Measurements from ENCODE around the gene SPINT4. TPM values are rescaled to one million over a fixed set of nuclear protein-coding genes. Genes with fewer than 3 reads are reported as not detected.

The SPINT4 gene
- polyA plus RNA-seq (2012; ENCODE audit: insufficient read length, low read depth) = not detected

- TF ChIP-seq POLR2AphosphoS5 (IDR thresholded peaks at IDR 0.05; ENCODE audit: low read depth, low read length) (no peak), REST (IDR thresholded peaks at IDR 0.05; ENCODE audit: insufficient read depth in 1 of 2, low read depth in 2 of 2, low read length in 2 of 2) (no peak), FOXP2 (optimal IDR thresholded peaks at IDR 0.05; ENCODE audit: borderline replicate concordance, extremely low read depth, extremely low read length, insufficient read depth) (no peak), TAF1 (IDR thresholded peaks at IDR 0.05; ENCODE audit: borderline replicate concordance, insufficient read depth, low read length) (no peak), SIN3A (IDR thresholded peaks at IDR 0.05; ENCODE audit: borderline replicate concordance, insufficient read depth, low read length) (no peak)
Observed at GRCh38 chr20:45722047-45722446, at the start of gene SPINT4. TSS of gene SPINT4 (plus strand) at chr20:45722347. CDS start at chr20:45722368, 21 bp downstream.

- no peak for TF ChIP-seq FOXP2 (optimal IDR thresholded peaks at IDR 0.05; ENCODE audit: borderline replicate concordance, extremely low read depth, extremely low read length, insufficient read depth)
Observed at GRCh38 chr20:45672765-45673164, 49.4 kb upstream of the SPINT4 start.

- TF ChIP-seq SIN3A (IDR thresholded peaks at IDR 0.05; ENCODE audit: borderline replicate concordance, insufficient read depth, low read length) (no peak), FOXP2 (optimal IDR thresholded peaks at IDR 0.05; ENCODE audit: borderline replicate concordance, extremely low read depth, extremely low read length, insufficient read depth) (no peak), POLR2AphosphoS5 (IDR thresholded peaks at IDR 0.05; ENCODE audit: low read depth, low read length) (no peak), TAF1 (IDR thresholded peaks at IDR 0.05; ENCODE audit: borderline replicate concordance, insufficient read depth, low read length) (no peak), REST (IDR thresholded peaks at IDR 0.05; ENCODE audit: insufficient read depth in 1 of 2, low read depth in 2 of 2, low read length in 2 of 2) (no peak)
Observed at GRCh38 chr20:45679650-45680049, 42.5 kb upstream of the SPINT4 start.

GRCh38 chr20:45685896-45686295 lies 36.3 kb upstream of the SPINT4 start:
- no peak for TF ChIP-seq TAF1 (IDR thresholded peaks at IDR 0.05; ENCODE audit: borderline replicate concordance, insufficient read depth, low read length)
- no peak for TF ChIP-seq SIN3A (IDR thresholded peaks at IDR 0.05; ENCODE audit: borderline replicate concordance, insufficient read depth, low read length)
- TF ChIP-seq REST (IDR thresholded peaks at IDR 0.05; ENCODE audit: insufficient read depth in 1 of 2, low read depth in 2 of 2, low read length in 2 of 2) = no peak
- TF ChIP-seq POLR2AphosphoS5 (IDR thresholded peaks at IDR 0.05; ENCODE audit: low read depth, low read length) = no peak
- no peak for TF ChIP-seq FOXP2 (optimal IDR thresholded peaks at IDR 0.05; ENCODE audit: borderline replicate concordance, extremely low read depth, extremely low read length, insufficient read depth)

GRCh38 chr20:45695496-45695895 lies 26.7 kb upstream of the SPINT4 start:
- TF ChIP-seq REST (IDR thresholded peaks at IDR 0.05; ENCODE audit: insufficient read depth in 1 of 2, low read depth in 2 of 2, low read length in 2 of 2) (no peak), TAF1 (IDR thresholded peaks at IDR 0.05; ENCODE audit: borderline replicate concordance, insufficient read depth, low read length) (no peak), SIN3A (IDR thresholded peaks at IDR 0.05; ENCODE audit: borderline replicate concordance, insufficient read depth, low read length) (no peak), FOXP2 (optimal IDR thresholded peaks at IDR 0.05; ENCODE audit: borderline replicate concordance, extremely low read depth, extremely low read length, insufficient read depth) (no peak), POLR2AphosphoS5 (IDR thresholded peaks at IDR 0.05; ENCODE audit: low read depth, low read length) (no peak)
